IPS-11a (cell line): Measurements from ENCODE around the gene RHOC.

Experiments used
- H3K4me3 ChIP-seq: one replicate; pipeline ENCODE4 v1.5.1; 2013; ENCODE audit warnings: low read depth, low read length, control low read depth

RHOC gene

GRCh38 chr1:112686835-112687234, 20.1 kb downstream of the RHOC start:
- H3K4me3 ChIP-seq, result no peak overlapping the region

GRCh38 chr1:112686417-112686816, 20.5 kb downstream of the RHOC start:
- no peak overlapping the region for H3K4me3 ChIP-seq

GRCh38 chr1:112685913-112686312, 21.0 kb downstream of the RHOC start:
- no peak overlapping the region for H3K4me3 ChIP-seq

DNA sequence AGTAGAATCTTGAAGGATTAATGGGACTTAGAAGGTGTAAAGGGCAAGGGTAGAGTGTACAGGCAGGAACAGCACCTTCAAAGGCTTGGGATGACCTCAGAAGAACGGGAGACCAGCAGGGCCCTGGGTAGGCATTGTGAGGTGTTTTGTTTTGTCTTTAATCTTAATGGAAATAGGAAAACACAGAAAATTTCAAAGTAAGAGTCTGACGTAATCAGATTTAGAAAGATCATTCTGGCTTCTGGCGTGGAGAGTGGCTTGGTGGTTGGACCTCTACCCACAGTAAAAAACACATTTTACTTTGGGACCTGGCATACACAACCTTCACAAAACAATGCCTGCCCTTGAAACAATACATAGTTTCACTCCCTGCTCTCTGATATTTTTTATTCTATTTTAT, 28.3 kb downstream of the RHOC start:
- H3K4me3 ChIP-seq, result no peak overlapping the region

DNA sequence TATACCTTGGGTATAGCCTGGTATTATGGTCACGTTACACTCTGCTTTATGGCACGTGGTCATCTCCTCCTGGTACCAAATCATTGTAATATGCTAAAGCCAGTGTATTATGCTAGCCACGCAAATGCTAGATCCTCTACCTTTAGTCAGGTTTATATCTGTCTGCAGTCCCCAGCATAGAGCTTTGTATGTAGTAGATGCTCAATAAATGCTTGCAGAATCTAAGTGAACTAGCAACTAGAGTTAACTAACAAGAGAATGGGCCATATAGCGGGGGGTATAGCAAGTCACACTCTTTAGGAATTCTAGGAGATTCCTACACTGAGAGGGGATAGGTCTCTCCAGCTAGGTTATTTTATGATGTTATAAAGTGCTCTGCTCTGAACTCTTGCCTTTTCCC, 29.4 kb downstream of the RHOC start:
- no peak overlapping the region for H3K4me3 ChIP-seq

DNA sequence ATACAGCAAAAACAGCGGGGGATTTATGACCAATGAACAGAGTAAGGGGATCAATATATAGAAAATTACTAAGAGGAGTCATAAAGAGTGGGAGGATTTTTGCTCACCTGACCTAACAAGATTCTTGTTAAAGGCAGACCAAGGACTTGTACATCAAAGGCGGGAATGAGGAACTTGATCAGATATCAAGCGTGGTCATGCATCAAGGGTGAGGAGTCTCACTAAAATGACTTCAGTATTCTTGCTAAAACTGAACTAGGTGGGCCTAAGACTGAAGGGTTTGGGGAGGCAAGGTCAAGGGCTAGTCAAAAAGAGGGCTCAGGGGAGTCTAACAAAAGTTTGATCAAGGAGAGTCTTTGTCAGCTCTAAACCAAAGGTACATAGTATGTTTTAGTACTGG, 30.4 kb downstream of the RHOC start:
- no peak overlapping the region for H3K4me3 ChIP-seq

GRCh38 chr1:112675728-112676381, 31.1 kb downstream of the RHOC start:
- H3K4me3 ChIP-seq, result peak overlapping the region; percentile 79

GRCh38 chr1:112674986-112675727, 31.8 kb downstream of the RHOC start:
- peak overlapping the region; percentile 79 for H3K4me3 ChIP-seq

DNA sequence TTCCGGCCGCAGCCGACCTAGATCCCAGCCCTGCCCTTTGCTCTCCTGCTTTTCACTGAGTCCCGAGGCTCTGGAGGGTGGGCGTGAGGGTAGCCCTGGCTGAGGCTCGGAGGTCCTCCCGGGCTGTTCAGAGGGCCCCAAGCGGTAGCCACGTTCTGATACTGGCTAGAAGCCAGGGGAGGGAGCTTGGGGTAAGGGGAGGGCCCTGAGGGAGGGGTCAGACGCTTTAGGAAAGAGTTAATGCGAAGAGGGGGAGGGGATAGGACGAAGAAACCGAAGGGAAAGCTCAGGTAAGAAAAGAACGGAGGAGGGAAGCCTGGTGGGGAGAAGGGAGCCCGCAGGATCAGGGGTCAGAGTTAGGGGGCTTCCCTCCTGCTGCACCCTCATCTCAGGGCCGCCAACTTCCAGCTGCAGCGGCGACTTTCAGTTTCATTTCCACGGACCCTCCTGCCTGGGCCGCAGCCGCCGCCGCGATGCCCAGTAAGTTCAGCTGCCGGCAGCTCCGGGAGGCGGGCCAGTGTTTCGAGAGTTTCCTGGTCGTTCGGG, 32.4 kb downstream of the RHOC start, which contains the start of gene MOV10:
Gene MOV10, plus strand, starts transcription at position 220 of the 546 bp plus-strand sequence. Its CDS starts 254 bp downstream, at position 474.
- H3K4me3 ChIP-seq, result peak within 1 kb of the TSS; percentile 79

- peak overlapping the region; percentile 79 for H3K4me3 ChIP-seq
Observed at GRCh38 chr1:112673592-112674439, 33.1 kb downstream of the RHOC start.

- no peak overlapping the region for H3K4me3 ChIP-seq
Observed at GRCh38 chr1:112672842-112673241, 34.1 kb downstream of the RHOC start.

DNA sequence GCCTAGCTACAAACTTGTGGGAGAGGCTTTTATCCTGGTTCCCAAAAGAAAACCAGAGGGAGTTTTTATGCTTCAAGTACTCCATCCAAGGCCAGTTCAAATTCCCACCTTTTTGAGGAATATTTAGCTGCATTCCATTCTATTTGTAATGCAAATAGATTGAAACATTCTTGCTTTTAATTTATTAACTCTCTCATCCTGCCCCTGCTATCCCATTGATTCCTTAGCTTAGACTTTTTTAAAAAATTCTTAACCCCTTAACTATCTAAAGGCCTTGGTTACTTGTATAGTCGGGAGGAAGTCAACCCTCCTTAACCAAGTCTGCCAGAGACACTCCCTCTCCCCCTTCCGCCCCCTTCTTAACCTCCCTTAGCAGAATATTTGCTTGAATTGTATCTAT, 34.9 kb downstream of the RHOC start:
- no peak overlapping the region for H3K4me3 ChIP-seq

DNA sequence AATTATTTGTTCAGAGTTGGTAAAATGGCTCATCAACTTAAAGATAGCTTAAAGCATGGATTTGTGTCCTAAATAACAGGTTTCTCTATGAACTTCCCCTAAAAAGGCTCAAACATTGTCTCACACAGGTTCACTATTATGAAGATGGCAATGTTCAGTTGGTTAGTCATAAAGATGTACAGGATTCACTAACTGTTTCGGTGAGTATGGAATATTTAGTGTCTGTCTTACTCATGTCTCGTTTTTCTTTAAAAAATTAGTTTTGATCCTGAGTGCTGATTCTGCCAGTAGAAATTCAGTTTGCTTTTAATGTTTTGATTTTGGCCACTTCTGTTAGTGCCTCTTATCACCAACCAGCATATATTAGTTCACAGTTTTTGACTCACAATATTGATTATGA, 40.0 kb downstream of the RHOC start:
- H3K4me3 ChIP-seq, result no peak overlapping the region

DNA sequence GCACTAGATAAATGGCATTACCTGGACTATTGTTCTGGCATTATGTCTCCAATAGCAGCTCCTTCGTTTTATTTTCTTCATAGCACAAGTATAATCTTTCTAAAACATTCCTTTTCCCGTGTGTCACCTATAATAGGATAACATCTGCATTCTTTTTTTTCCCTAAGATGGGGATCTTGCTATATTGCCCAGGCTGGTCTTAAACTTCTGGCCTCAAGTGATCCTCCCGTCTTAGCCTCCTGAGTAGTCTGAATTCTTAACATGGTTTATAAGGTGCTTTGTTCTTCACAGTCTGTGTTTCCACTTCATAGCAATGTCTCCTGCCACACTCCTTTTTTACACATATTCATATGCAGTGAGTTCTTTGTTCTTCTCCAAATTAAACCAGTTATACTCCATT, 41.1 kb downstream of the RHOC start:
- H3K4me3 ChIP-seq, result no peak overlapping the region

GRCh38 chr1:112651205-112651604, 55.7 kb downstream of the RHOC start:
- no peak overlapping the region for H3K4me3 ChIP-seq
